ENCODE measurements around the gene OSBPL9. TPM values are rescaled to one million over a fixed set of nuclear protein-coding genes. Genes with fewer than 3 reads are reported as not detected.
"Not testable (repeated sequence)": the region's sequence is repeated elsewhere in the genome, so short reads cannot be mapped to it uniquely, and the experiment has no call there.

The OSBPL9 gene
- total RNA-seq, 1 experiment from 2014 or later: 52.6 TPM

DNA sequence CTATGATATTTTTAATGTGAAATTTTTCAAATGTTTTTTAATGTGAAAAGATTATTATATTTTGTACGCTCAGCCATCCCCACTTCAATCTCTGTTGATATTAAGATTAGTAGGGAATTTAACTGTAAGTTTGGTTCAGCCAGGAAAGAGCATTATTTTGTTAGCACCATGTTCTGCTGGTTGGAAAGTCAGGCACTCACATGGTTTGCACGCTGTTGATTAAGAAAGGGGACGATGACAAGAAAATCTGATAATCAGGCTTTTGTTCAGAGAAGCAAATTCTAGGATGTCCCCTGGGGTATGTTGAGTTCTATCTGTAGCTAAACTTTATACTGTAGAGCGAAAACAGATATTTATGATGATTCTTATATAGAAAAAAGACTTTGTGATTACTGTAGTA lies 115.1 kb downstream of the OSBPL9 start (continued):
- TF ChIP-seq EZH2phosphoT487 (IDR thresholded peaks at IDR 0.05; ENCODE audit: borderline replicate concordance): no peak

DNA sequence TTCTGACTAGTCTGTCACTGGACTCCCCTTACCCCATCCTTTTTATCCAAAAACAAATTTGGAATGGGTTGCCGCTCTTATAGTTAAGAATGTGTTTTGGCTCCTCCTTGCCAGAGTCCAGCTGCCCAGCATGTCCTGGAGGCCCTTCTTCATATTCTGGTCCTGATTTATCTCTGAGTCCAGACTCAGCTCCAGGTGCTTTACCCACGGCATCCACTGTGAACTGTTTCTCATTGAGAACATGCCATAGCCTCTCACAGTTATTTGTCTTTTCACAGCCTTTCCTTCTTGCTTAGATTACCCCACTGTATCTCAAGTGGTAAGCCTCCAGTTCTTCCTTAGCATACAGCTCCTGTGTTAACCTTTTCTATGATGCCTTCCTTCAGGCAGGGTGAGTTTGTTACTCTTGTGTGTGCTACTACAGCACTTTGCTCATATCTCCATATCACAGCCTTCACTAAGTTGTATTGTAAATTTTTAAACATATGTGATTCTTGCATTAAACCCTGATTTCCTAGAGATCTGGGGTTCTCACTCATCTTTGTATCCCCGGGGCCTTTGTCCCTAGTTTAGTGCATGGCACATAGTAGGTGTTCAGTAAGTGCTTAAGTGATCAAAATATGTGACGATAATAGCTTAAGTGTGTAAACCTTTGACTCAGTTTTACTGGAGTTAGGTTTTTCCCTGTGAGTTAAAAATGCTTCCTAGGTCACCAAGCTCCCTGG lies 116.0 kb downstream of the OSBPL9 start:
- H3K4me1 ChIP-seq (ENCODE audit: control insufficient read depth in 1 of 2, insufficient read depth in 2 of 2, low read length in 2 of 2): peaks cover 10 to 25% of the 10 kb centered on the region in 2 experiments; a peak in 3 of 4 replicates
- no peaks in the 10 kb centered on the region for H3K36me3 ChIP-seq (ENCODE audit: control insufficient read depth in 1 of 2, insufficient read depth in 2 of 2, low read length in 2 of 2)
- H3K27ac ChIP-seq (ENCODE audit: low read depth, low read length): no peak overlapping the region
- ChIA-PET POLR2A (no interaction called here), CTCF (interaction anchor here (1.2 kb wide), 1 partner anchor 36 kb away, joined by 3 read pairs; no protein-coding TSS in a partner anchor), RAD21 (ENCODE audit: low non-redundant PET in 1 of 2, low total read pairs in 2 of 2, uncharacterized antibody in 2 of 2, unreplicated experiment in 2 of 2) (no interaction called here)
- no TSS peak for BruUV-seq (replicated peaks)
- intact Hi-C loops (cut with micrococcal nuclease): no loop called here
- ATAC-seq (no peak), DNase-seq (ENCODE audit: low read depth, low spot score) (no peak)
- peaks cover 63% of the 10 kb centered on the region for H3K79me2 ChIP-seq (ENCODE audit: insufficient read depth, low read length)
- no peaks in the 10 kb centered on the region for H3K27me3 ChIP-seq (ENCODE audit: insufficient read depth, low read length)
- no peaks in the 10 kb centered on the region for H4K20me1 ChIP-seq (ENCODE audit: insufficient read depth)
- TF ChIP-seq TCF7L2 (IDR thresholded peaks at IDR 0.05; ENCODE audit: borderline replicate concordance, extremely low read depth, insufficient read depth, insufficient read length) (no peak), EZH2phosphoT487 (IDR thresholded peaks at IDR 0.05; ENCODE audit: borderline replicate concordance) (no peak), EGR1 (IDR thresholded peaks at IDR 0.05; ENCODE audit: low read depth) (no peak)
- no peak overlapping the region for H3K4me3 ChIP-seq (replicated peaks in 1 of 2; ENCODE audit: low read depth in 1 of 2, low read length in 2 of 2)
- no peaks in the 10 kb centered on the region for H3K9me3 ChIP-seq (ENCODE audit: control insufficient read depth in 1 of 2, insufficient read depth in 1 of 2, low read depth in 1 of 2, low read length in 2 of 2)
- H3K9me2 ChIP-seq (ENCODE audit: insufficient read depth): no peaks in the 10 kb centered on the region
- no peak overlapping the region for H3K4me2 ChIP-seq (ENCODE audit: low read length)
- no peak overlapping the region for H3K9ac ChIP-seq (ENCODE audit: low read length)
- no peak overlapping the region for H2AFZ ChIP-seq (ENCODE audit: low read depth, low read length, poor library complexity, severe bottlenecking)

DNA sequence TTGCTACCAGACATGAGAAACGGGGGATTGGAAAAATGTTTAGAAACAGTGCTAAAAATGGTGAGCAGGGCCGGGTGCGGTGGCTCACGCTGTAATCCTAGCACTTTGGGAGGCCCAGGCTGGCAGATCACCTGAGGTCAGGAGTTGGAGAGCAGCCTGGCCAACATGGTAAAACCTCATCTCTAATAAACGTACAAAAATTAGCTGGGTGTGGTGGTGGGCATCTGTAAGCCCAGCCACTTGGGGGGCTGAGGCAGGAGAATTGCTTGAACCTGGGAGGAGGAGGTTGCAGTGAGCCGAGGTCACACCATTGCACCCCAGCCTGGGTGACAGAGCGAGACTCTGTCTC lies 116.5 kb downstream of the OSBPL9 start:
- not testable (repeated sequence) for H3K9ac ChIP-seq (ENCODE audit: low read length); H3K4me2 ChIP-seq (ENCODE audit: low read length)

More for the DNA sequence above, 116.5 kb downstream of the OSBPL9 start:
- POLR2A ChIA-PET; ATAC-seq; H3K27ac ChIP-seq (ENCODE audit: low read depth, low read length); H3K4me3 ChIP-seq (replicated peaks in 1 of 2; ENCODE audit: low read depth in 1 of 2, low read length in 2 of 2); H3K9me2 ChIP-seq (ENCODE audit: insufficient read depth); RAD21 ChIA-PET (ENCODE audit: low non-redundant PET in 1 of 2, low total read pairs in 2 of 2, uncharacterized antibody in 2 of 2, unreplicated experiment in 2 of 2); H3K36me3 ChIP-seq (ENCODE audit: control insufficient read depth in 1 of 2, insufficient read depth in 2 of 2, low read length in 2 of 2); DNase-seq (ENCODE audit: low read depth, low spot score); H3K27me3 ChIP-seq (ENCODE audit: insufficient read depth, low read length); BruUV-seq (replicated peaks); H2AFZ ChIP-seq (ENCODE audit: low read depth, low read length, poor library complexity, severe bottlenecking); H4K20me1 ChIP-seq (ENCODE audit: insufficient read depth); intact Hi-C loops (cut with micrococcal nuclease); H3K9me3 ChIP-seq (ENCODE audit: control insufficient read depth in 1 of 2, insufficient read depth in 1 of 2, low read depth in 1 of 2, low read length in 2 of 2): not testable (repeated sequence)
- CTCF ChIA-PET: interaction anchor here (1.2 kb wide), 1 partner anchor 36 kb away, joined by 3 read pairs; no protein-coding TSS in a partner anchor
- Histone ChIP-seq H3K4me1 (ENCODE audit: control insufficient read depth in 1 of 2, insufficient read depth in 2 of 2, low read length in 2 of 2) (peaks cover 9 to 22% of the 10 kb centered on the region in 2 experiments; a peak in 3 of 4 replicates), H3K79me2 (ENCODE audit: insufficient read depth, low read length) (peaks cover 67% of the 10 kb centered on the region)
